SU-DHL-6 (cell line): ENCODE results near the gene KLHL29.

Experiments
- H2AFZ ChIP-seq: fragments of 200-600 bp; sonication (generic); 2 replicates; pipeline ENCODE4 v1.6.1; 2014; ENCODE audit warnings: low read depth, mild to moderate bottlenecking, moderate library complexity, mixed read lengths, antibody characterized with exemption, low read length; ENCODE audit not compliant: severe bottlenecking
- H3F3A ChIP-seq: fragments of 200-600 bp; shearing (Covaris generic); 2 replicates; pipeline ENCODE4 v1.6.0; 2016; ENCODE audit warnings: antibody characterized with exemption, mild to moderate bottlenecking; ENCODE audit not compliant: insufficient read depth
- H3K27ac ChIP-seq: fragments of 200-600 bp; sonication (generic); 2 replicates; pipeline ENCODE4 v1.5.1; 2016; ENCODE audit warnings: low read depth, mild to moderate bottlenecking, low read length, moderate library complexity, mixed read lengths
- H3K27me3 ChIP-seq: fragments of 200-600 bp; sonication (generic), shearing (Covaris generic); 2 replicates; pipeline ENCODE4 v1.6.0; 2014; ENCODE audit warnings: mild to moderate bottlenecking, low read length
- H3K36me3 ChIP-seq: fragments of 200-600 bp; sonication (generic); 2 replicates; pipeline ENCODE4 v1.6.1; 2014; ENCODE audit warnings: mild to moderate bottlenecking, low read length, mixed read lengths
- H3K4me2 ChIP-seq: fragments of 300-600, 200-600 bp; shearing (Covaris generic), sonication (generic); 2 replicates; pipeline ENCODE4 v1.6.0; 2014; ENCODE audit warnings: low read length, low read depth, mild to moderate bottlenecking; ENCODE audit not compliant: poor library complexity, severe bottlenecking
- H3K4me3 ChIP-seq: fragments of 200-600 bp; sonication (generic); 2 replicates; pipeline ENCODE4 v1.5.1; 2014; ENCODE audit warnings: antibody characterized with exemption, low read length, mild to moderate bottlenecking, mixed read lengths; ENCODE audit not compliant: insufficient read depth, poor library complexity, severe bottlenecking
- H3K79me2 ChIP-seq: fragments of 200-600 bp; sonication (generic); 2 replicates; pipeline ENCODE4 v1.6.1; 2014; ENCODE audit warnings: mild to moderate bottlenecking, low read length, moderate library complexity; ENCODE audit not compliant: insufficient read depth
- H3K9ac ChIP-seq: fragments of 200-600 bp; sonication (generic); 2 replicates; pipeline ENCODE4 v1.7.0; 2014; ENCODE audit warnings: mild to moderate bottlenecking, low read length
- H3K9me2 ChIP-seq: fragments of 200-600 bp; sonication (generic); replicated peaks from 2 replicates; pipeline ENCODE4 v1.6.1; 2014; ENCODE audit warnings: low read length; ENCODE audit not compliant: insufficient read depth
- H3K9me3 ChIP-seq: fragments of 200-600 bp; sonication (generic); 2 replicates; pipeline ENCODE4 v1.6.1; 2014; ENCODE audit warnings: low read length, mixed read lengths; ENCODE audit not compliant: insufficient read depth
- H4K20me1 ChIP-seq: fragments of 200-600 bp; sonication (generic); 2 replicates; pipeline ENCODE4 v1.6.1; 2014; ENCODE audit warnings: low read depth, mild to moderate bottlenecking, antibody characterized with exemption, low read length, moderate library complexity, mixed read lengths
- EZH2phosphoT487 ChIP-seq: fragments of 200-600 bp; sonication (generic), shearing (Covaris generic); conservative IDR thresholded peaks from 2 replicates; pipeline ENCODE4 v1.6.1; 2018; ENCODE audit warnings: mild to moderate bottlenecking, antibody characterized with exemption, low read length, moderate library complexity, mixed read lengths
- TF ChIP-seq, protein P1 (sequence below): fragments of 200-600 bp; sonication (generic); IDR thresholded peaks from one replicate; pipeline ENCODE4 v1.5.1; 2017; ENCODE audit warnings: antibody characterized with exemption, mild to moderate bottlenecking, low read length, moderate library complexity; ENCODE audit not compliant: insufficient read depth, poor library complexity, severe bottlenecking

KLHL29 gene

DNA sequence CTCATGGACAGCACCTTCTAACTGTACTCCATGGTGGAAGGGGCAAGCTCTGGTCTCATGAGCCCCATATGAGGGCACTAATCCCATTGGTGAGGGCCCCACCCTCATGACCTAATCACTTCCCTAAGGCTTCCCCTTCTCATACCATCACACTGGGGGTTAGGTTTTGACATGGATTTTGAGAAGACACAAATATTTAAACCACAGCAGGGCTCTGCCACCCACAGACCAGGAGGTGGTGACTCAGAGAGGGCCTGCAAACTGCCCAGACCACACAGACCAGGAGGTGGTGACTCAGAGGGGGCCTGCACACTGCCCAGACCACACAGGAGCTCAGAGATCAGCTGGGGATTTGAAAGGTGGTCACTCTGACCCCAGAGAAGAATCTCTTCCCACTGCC is 222.0 kb downstream of the KLHL29 start:
- H3K27ac ChIP-seq: no peak overlapping the region
- no peaks in the 10 kb centered on the region for H3K27me3 ChIP-seq

DNA sequence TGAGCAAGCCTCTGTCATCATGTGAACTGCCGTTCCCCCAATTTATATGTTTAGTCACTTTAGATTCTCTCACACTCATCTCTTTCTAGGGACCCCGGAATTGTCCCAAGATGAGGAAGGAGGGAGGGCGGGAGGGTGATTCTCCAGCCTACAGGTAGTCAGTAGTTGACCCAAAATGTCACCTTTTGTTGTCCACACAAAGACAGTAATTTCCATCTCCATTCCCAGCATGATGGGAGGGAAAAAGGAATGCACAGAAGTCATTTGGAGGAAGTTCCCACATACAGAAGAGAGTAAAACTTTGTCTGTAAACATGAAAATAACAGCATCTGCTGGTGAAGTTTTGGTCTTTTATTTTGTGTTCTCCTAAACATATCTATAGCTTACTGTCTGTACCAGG is 222.9 kb downstream of the KLHL29 start:
- Histone ChIP-seq H3K27ac (no peak overlapping the region), H4K20me1 (no peaks in the 10 kb centered on the region), H3K36me3 (no peaks in the 10 kb centered on the region), H3K4me2 (no peak overlapping the region), H3K9me3 (no peaks in the 10 kb centered on the region), H3K9me2 (no peaks in the 10 kb centered on the region), H3K27me3 (no peaks in the 10 kb centered on the region), H3K79me2 (no peaks in the 10 kb centered on the region), H3K9ac (no peak overlapping the region), H3F3A (no peaks in the 10 kb centered on the region), H3K4me3 (no peak overlapping the region), H2AFZ (no peak overlapping the region)
- no peak for TF ChIP-seq EZH2phosphoT487
- TF ChIP-seq, protein P1, sequence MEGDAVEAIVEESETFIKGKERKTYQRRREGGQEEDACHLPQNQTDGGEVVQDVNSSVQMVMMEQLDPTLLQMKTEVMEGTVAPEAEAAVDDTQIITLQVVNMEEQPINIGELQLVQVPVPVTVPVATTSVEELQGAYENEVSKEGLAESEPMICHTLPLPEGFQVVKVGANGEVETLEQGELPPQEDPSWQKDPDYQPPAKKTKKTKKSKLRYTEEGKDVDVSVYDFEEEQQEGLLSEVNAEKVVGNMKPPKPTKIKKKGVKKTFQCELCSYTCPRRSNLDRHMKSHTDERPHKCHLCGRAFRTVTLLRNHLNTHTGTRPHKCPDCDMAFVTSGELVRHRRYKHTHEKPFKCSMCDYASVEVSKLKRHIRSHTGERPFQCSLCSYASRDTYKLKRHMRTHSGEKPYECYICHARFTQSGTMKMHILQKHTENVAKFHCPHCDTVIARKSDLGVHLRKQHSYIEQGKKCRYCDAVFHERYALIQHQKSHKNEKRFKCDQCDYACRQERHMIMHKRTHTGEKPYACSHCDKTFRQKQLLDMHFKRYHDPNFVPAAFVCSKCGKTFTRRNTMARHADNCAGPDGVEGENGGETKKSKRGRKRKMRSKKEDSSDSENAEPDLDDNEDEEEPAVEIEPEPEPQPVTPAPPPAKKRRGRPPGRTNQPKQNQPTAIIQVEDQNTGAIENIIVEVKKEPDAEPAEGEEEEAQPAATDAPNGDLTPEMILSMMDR: no peak

More for the DNA sequence above, 222.0 kb downstream of the KLHL29 start:
- Histone ChIP-seq H3K4me2 (no peak overlapping the region), H3F3A (no peaks in the 10 kb centered on the region), H2AFZ (no peak overlapping the region), H3K79me2 (no peaks in the 10 kb centered on the region), H4K20me1 (no peaks in the 10 kb centered on the region), H3K9me2 (no peaks in the 10 kb centered on the region), H3K9me3 (no peaks in the 10 kb centered on the region), H3K4me3 (no peak overlapping the region), H3K36me3 (no peaks in the 10 kb centered on the region), H3K9ac (no peak overlapping the region)
- TF ChIP-seq EZH2phosphoT487: no peak
- TF ChIP-seq, protein P1: no peak

DNA sequence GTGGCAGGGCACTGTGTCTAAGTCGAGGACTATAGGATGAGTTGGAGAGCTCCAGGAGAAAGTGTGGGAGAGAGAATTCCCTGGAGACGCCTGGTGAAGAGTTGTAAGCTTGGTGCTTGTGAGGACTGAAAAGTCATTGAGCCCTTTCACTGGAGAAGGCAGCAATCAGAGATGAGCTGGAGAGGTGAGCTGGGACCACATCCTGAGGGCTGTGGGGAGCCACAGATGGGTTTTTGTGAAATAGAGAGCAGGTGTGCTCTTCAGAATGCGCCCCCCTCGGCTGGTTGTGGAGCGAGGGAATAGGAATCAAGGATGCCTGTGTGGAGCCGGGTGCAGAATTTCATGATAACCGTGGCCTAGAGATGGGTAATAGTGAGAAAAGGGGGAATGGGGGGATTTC is 224.3 kb downstream of the KLHL29 start:
- Histone ChIP-seq H2AFZ (no peak overlapping the region), H4K20me1 (no peaks in the 10 kb centered on the region), H3K4me3 (no peak overlapping the region), H3K27me3 (no peaks in the 10 kb centered on the region), H3K9me3 (no peaks in the 10 kb centered on the region), H3K4me2 (no peak overlapping the region), H3F3A (no peaks in the 10 kb centered on the region), H3K27ac (no peak overlapping the region), H3K9ac (no peak overlapping the region), H3K36me3 (no peaks in the 10 kb centered on the region), H3K9me2 (no peaks in the 10 kb centered on the region), H3K79me2 (no peaks in the 10 kb centered on the region)
- TF ChIP-seq, protein P1: no peak
- no peak for TF ChIP-seq EZH2phosphoT487
